K562 (cell line): Measurements from ENCODE around the gene PLAAT3. TPM values are rescaled to one million over a fixed set of nuclear protein-coding genes. Genes with fewer than 3 reads are reported as not detected.

ENCODE experiments used
- ATAC-seq: fragments of 200-7000 bp; cut with Tn5 transposase; 3 replicates; pipeline ENCODE4 v1.9.1; 2020; ENCODE audit warnings: moderate library complexity
- BruUV-seq: library from RNA; stranded (reverse); fragments of 400-500 nt; replicated peaks from 2 replicates; lab custom pipeline; 2021; lab: Mats Ljungman, UMichigan
- CTCF ChIA-PET: fragments of 300-600 bp; formaldehyde crosslinking; extraction: SDS; loops from one replicate; lab custom pipeline; 2021; ENCODE audit warnings: low intra/inter-chr PET ratio; lab: Yijun Ruan, JAX
- POLR2A ChIA-PET: fragments of 300-600, 350-650 bp; sonication (Branson Sonifier 250); formaldehyde crosslinking; extraction: SDS; loops from one replicate; lab custom pipeline; 2021; ENCODE audit warnings: antibody characterized with exemption, inconsistent platforms; lab: Yijun Ruan, JAX
- DNase-seq, 4 experiments: peaks; one replicate each; pipeline versions ENCODE4 v3.0.0 to v3.0.0-alpha.2; 2011 to 2018; ENCODE audit warnings: low spot score in 3 of 4, mixed read lengths in 3 of 4; ENCODE audit errors: extremely low read depth in 1 of 4
- FAIRE-seq: peaks from 2 replicates; lab custom pipeline; 2011; peaks lifted over from hg19 to GRCh38; lab: Jason Lieb, UNC
- H2AFZ ChIP-seq: 2 replicates; pipeline ENCODE4 v1.6.0; 2011; ENCODE audit warnings: low read depth, low read length, control low read depth, inconsistent platforms
- H3K27ac ChIP-seq: fragments of 200-600 bp; 3 replicates; pipeline ENCODE4 v1.8.0; 2011; ENCODE audit warnings: low read depth, mild to moderate bottlenecking, control low read depth, inconsistent platforms, low read length, moderate library complexity, mixed read lengths; ENCODE audit errors: extremely low read depth
- H3K27me3 ChIP-seq, 2 experiments: fragments of 300-600 bp in 1 of 2; 2 replicates in 1 of 2; 3 replicates in 1 of 2; pipeline versions ENCODE4 v1.6.0 to v1.8.0; 2011; ENCODE audit warnings: inconsistent platforms in 2 of 2, low read length in 2 of 2, mild to moderate bottlenecking in 1 of 2, mixed read lengths in 1 of 2, moderate library complexity in 1 of 2; ENCODE audit not compliant: control insufficient read depth in 2 of 2, insufficient read depth in 2 of 2
- H3K36me3 ChIP-seq: fragments of 300-600 bp; 3 replicates; pipeline ENCODE4 v1.8.0; 2011; ENCODE audit warnings: mild to moderate bottlenecking, low read length, inconsistent platforms; ENCODE audit not compliant: control insufficient read depth, insufficient read depth
- H3K4me1 ChIP-seq, 2 experiments: fragments of 200-600 bp in 1 of 2; replicated peaks in 1 of 2; 2 replicates in 1 of 2; 3 replicates in 1 of 2; pipeline versions ENCODE4 v1.5.1 to v1.8.0; 2011; ENCODE audit warnings: inconsistent platforms in 2 of 2, low read length in 2 of 2, mild to moderate bottlenecking in 1 of 2, mixed read lengths in 1 of 2, moderate library complexity in 1 of 2; ENCODE audit not compliant: control insufficient read depth in 2 of 2, insufficient read depth in 2 of 2
- H3K4me2 ChIP-seq: 2 replicates; pipeline ENCODE4 v1.6.1; 2011; ENCODE audit warnings: low read length, control low read depth, inconsistent platforms, mixed read lengths; ENCODE audit not compliant: insufficient read depth
- H3K4me3 ChIP-seq: fragments of 200-600 bp; sonication (generic), shearing (Covaris generic); 2 replicates; pipeline ENCODE4 v1.5.1; 2016; ENCODE audit warnings: control low read depth, inconsistent platforms
- H3K79me2 ChIP-seq: fragments of 200-600 bp; 3 replicates; pipeline ENCODE4 v1.8.0; 2011; ENCODE audit warnings: low read length, inconsistent platforms; ENCODE audit not compliant: control insufficient read depth, insufficient read depth
- H3K9ac ChIP-seq, 2 experiments: 2 replicates each; pipeline versions ENCODE4 v1.6.0 to v1.6.1; 2011; ENCODE audit warnings: low read depth in 2 of 2, low read length in 2 of 2, control low read depth in 1 of 2, inconsistent platforms in 1 of 2, mild to moderate bottlenecking in 1 of 2, mixed read lengths in 1 of 2; ENCODE audit not compliant: insufficient read depth in 1 of 2
- H3K9me1 ChIP-seq: one replicate; pipeline ENCODE4 v1.6.0; 2011; ENCODE audit warnings: inconsistent platforms, mild to moderate bottlenecking, low read length, moderate library complexity; ENCODE audit not compliant: control insufficient read depth, insufficient read depth
- H3K9me3 ChIP-seq: replicated peaks from 2 replicates; pipeline ENCODE4 v1.5.1; 2011; ENCODE audit warnings: low read depth, low read length, inconsistent platforms; ENCODE audit not compliant: control insufficient read depth, insufficient read depth
- H4K20me1 ChIP-seq: replicated peaks from 2 replicates; pipeline ENCODE4 v1.6.1; 2011; ENCODE audit warnings: low read length, inconsistent platforms, mixed read lengths; ENCODE audit not compliant: control insufficient read depth, insufficient read depth
- ETS2 ChIP-seq: IDR thresholded peaks from 2 replicates; pipeline ENCODE4 v1.6.1; 2016; ENCODE audit warnings: borderline replicate concordance, missing genetic modification characterization, mild to moderate bottlenecking, moderate library complexity, missing compliant biosample characterization; ENCODE audit not compliant: poor library complexity, severe bottlenecking
- HMBOX1 ChIP-seq: sonication (generic); IDR thresholded peaks from 2 replicates; pipeline ENCODE4 v1.6.1; 2016
- MAZ ChIP-seq, 2 experiments: fragments of 450-650 bp in 1 of 2; sonication (generic) in 1 of 2; formaldehyde crosslinking; IDR thresholded peaks in 1 of 2; conservative IDR thresholded peaks in 1 of 2; 2 replicates each; pipeline versions ENCODE4 v1.4.0 to v1.5.0; 2020; ENCODE audit warnings: mild to moderate bottlenecking in 1 of 2, missing genetic modification reagents in 1 of 2
- RNF2 ChIP-seq: sonication (generic); IDR thresholded peaks from 2 replicates; pipeline ENCODE4 v1.6.1; 2016
- ZNF280A ChIP-seq: fragments of 450-650 bp; IDR thresholded peaks from 2 replicates; pipeline ENCODE4 v1.6.1; 2018; ENCODE audit warnings: mild to moderate bottlenecking, low read depth; ENCODE audit not compliant: partially characterized antibody
- ZNF511 ChIP-seq: sonication (generic); formaldehyde crosslinking; IDR thresholded peaks from 2 replicates; pipeline ENCODE4 v1.8.0; 2022; ENCODE audit warnings: mild to moderate bottlenecking, missing genetic modification reagents
- ZNF561 ChIP-seq: fragments of 450-650 bp; formaldehyde crosslinking; conservative IDR thresholded peaks from 2 replicates; pipeline ENCODE4 v1.4.0; 2020; ENCODE audit warnings: mild to moderate bottlenecking, moderate library complexity
- ZNF668 ChIP-seq: fragments of 250-450 bp; sonication (Bioruptor Pico); IDR thresholded peaks from 2 replicates; pipeline ENCODE4 v1.8.0; 2022; ENCODE audit warnings: mild to moderate bottlenecking, inconsistent platforms
- ZNF778 ChIP-seq: fragments of 450-650 bp; formaldehyde crosslinking; IDR thresholded peaks from 2 replicates; pipeline ENCODE4 v1.4.0; 2020; ENCODE audit warnings: mild to moderate bottlenecking, moderate library complexity
- in situ Hi-C: fragments of 300-500 bp; cut with MboI; formaldehyde crosslinking; loops from 4 replicates; pipeline ENCODE4 v1.15.0; 2018; ENCODE audit warnings: inconsistent platforms, mixed read lengths
- intact Hi-C: fragments of 100-400 bp; cut with micrococcal nuclease; formaldehyde crosslinking; loops from 2 replicates; pipeline ENCODE4 v1.14.2; 2022
- polyA plus RNA-seq, 8 experiments: library from polyadenylated mRNA; depleted of rRNA in 4 of 8; stranded (reverse) in 5 of 8; unstranded in 3 of 8; fragments of >200 nt; fragmentation: Nextera tagmentation in 2 of 8; fragmentation: Illumina TruSeq in 1 of 8; extraction: Ambion mirVana in 2 of 8; extraction: Trizol in 1 of 8; gene quantifications; 2 replicates each; pipeline versions ENCODE4 v1.2.1 to v1.2.3, GENCODE V29; 2011 to 2014; ENCODE audit warnings: inconsistent platforms in 1 of 8, missing spikeins in 1 of 8
- total RNA-seq, 7 experiments: library from RNA; depleted of rRNA in 6 of 7; stranded (reverse); fragments of >200 nt in 6 of 7; fragmentation: Illumina TruSeq in 2 of 7; extraction: Trizol in 2 of 7; gene quantifications; 2 replicates each; pipeline versions ENCODE4 v1.2.1 to v1.2.3, GENCODE V29; 2011 to 2021; ENCODE audit warnings: low replicate concordance in 1 of 7

Gene PLAAT3
- total and polyA plus RNA-seq, 9 of the 15 experiments (the other 6 are each of a cell fraction or from before 2014, with no cell fraction given), result 0.80 to 2.7 (median 1.4) TPM

- no peaks in the 10 kb centered on the region for H3K9me3 ChIP-seq
- peaks cover 8 to 15% of the 10 kb centered on the region in 2 experiments; a peak in 4 of 5 replicates for H3K4me1 ChIP-seq
- DNase-seq (no peak), FAIRE-seq (no peak), ATAC-seq (no peak)
- no TSS peak for BruUV-seq
- no peak overlapping the region for H3K4me2 ChIP-seq
- no peaks in the 10 kb centered on the region for H3K9me1 ChIP-seq
- intact Hi-C loops (no loop called here), in situ Hi-C loops (no loop called here)
- H3K79me2 ChIP-seq, result no peaks in the 10 kb centered on the region
- no peaks in the 10 kb centered on the region for H3K36me3 ChIP-seq
- H2AFZ ChIP-seq, result no peak overlapping the region
- H3K27me3 ChIP-seq, result peaks cover 3 to 15% of the 10 kb centered on the region in 2 experiments; a peak in 3 of 5 replicates
- no peaks in the 10 kb centered on the region for H4K20me1 ChIP-seq
- H3K27ac ChIP-seq, result no peak overlapping the region
- ChIA-PET POLR2A (interaction anchor here (0.7 kb wide), 1 partner anchor 14 kb away, joined by 3 read pairs; no protein-coding TSS in a partner anchor), CTCF (no interaction called here)
- no peak overlapping the region for H3K9ac ChIP-seq
- H3K4me3 ChIP-seq, result no peak overlapping the region
- TF ChIP-seq ZNF778 (CRISPR knock-in tag) (no peak), MAZ (CRISPR knock-in tag; conservative IDR thresholded peaks at IDR 0.05 in 1 of 2, IDR thresholded peaks at IDR 0.05 in 1 of 2) (no peak), HMBOX1 (no peak), ZNF511 (no peak), ETS2 (tag) (no peak), ZNF561 (CRISPR knock-in tag) (no peak), ZNF668 (CRISPR knock-in tag) (no peak), ZNF280A (no peak), RNF2 (no peak)
- TF ChIP-seq, all 486 proteins: peak for 0
These were observed 2.1 kb downstream of the PLAAT3 start for GRCh38 chr11:63612181-63612580.
